Amygdala (tissue), 56 donors: ENCODE measurements around the gene PLEKHG4.

Source experiments
- DNase-seq, 56 donors: peaks; one replicate each; lab custom pipeline; 2025; lab: John Stamatoyannopoulos, UW

PLEKHG4 gene

DNA sequence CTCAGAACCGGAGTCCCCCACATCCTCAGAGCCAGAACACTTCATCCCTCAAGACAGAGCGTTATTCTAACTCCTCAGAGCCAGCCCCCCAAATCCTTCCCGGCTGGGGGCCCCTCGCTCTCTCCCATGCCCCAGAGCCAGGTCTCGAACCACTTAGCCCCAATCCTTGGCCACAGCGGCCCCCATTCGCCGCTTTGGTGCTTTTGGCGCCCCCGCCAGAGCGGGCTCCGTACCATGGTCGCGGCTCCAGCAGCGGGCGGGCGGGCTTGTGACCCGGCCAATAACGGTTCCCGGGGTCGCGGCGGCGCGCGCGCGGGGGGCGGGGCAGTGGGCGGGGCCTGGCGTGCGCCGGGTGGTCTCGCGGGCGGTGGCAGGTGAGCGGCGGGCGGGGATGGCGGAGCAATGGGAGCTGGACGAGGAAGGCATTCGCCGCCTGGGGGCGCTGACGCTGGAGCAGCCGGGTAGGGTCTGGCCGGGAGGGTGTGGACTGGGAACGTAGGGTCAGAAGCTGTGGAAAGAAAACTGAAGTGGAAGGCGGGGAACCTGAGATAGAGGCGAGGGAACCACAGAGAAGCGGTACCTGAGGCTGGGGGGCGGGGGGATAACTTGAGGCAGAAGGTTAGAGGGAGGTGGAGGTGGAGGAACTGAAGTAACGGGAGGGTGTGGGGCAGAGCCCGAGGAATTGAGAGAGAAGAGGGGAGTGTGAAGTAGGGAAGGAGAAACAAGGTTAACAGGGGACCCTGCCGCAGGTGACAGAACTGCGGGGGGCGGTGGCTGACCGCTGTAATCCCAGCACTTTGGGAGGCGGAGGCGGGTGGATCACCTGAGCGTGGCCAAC is 47.4 kb downstream of the PLEKHG4 start, which contains the start of the genes KCTD19 and LRRC36:
KCTD19 (minus strand) TSS at position 270 of the 838 bp plus-strand sequence; CDS start at position 236, 34 bp downstream.
LRRC36 (plus strand) TSS at position 344 of the 838 bp plus-strand sequence; CDS start at position 392, 48 bp downstream.
- DNase-seq = peak in 26 of 56 donors; percentile 1 to 51 (median 15)

DNA sequence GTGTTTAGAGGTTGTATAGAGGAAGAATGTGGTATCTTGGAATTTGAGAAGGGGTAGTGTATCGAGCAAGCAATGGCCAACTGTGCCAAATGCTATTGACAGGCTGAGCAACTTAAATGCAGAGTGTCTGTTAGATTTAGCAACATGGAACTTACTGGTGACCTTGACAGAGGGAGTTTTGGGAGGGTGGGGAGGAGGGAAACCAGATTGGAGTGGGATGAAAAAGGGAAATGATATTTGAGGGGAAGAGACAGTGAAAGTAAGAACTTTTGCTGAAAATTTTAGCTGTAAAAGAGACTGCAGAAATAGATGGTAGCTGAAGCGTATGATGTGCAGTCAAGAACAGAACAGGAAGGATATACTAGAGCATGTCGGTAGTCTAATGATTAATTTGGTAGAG is 48.4 kb downstream of the PLEKHG4 start:
- DNase-seq = no peak

DNA sequence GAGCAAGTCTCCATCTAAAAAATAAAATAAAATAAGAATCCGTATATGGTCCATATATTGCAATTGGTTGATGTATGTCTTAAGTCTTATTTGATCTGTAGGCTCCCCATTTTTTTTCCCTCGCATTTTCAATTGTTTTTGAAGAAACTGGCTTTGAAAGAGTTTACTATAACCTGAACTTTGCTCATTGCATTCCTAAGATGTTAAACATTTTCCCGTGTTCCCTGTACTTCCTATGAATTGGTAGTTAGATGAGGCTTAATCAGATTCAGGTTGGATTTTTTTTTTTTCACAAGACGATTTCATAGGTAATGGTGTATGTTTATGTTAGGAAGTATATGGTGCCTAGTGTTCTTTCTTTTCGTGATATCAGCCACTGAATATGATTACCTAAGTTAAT is 50.6 kb downstream of the PLEKHG4 start:
- no peak for DNase-seq

DNA sequence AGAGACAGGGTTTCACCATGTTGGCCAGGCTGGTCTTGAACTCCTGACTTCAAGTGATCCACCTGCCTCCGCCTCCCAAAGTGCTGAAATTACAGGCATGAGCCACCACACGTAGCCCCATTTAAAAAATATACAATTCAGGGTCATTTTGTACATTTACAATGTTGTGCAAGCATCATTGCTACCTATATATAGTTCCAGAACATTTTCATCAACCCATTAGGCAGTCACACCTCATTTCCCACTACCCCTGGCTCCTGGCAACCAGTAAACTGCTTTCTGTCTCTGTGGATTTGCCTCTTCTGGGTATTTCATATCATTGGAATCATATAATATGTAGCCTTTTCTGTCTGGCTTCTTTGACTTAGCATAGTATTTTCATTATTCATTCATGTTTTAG is 54.0 kb downstream of the PLEKHG4 start:
- DNase-seq = no peak

DNA sequence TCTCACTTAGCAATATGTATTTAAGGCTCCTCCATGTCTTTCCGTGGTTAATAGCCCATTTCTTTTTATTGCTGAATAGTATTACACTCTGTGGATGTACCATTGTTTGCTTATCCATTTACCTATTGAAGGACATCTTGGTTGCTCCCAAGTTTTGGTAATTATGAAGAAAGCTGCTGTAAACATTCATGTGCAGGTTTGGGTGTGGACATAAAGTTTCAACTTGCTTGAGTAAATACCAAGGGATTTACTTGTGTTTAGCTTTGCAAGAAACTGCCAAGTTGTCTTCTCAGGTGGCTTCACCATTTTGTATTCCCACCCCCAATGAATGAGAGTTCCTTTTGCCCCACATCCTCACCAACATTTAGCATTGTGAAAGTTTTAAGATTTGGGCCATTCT is 56.8 kb downstream of the PLEKHG4 start:
- DNase-seq = no peak

DNA sequence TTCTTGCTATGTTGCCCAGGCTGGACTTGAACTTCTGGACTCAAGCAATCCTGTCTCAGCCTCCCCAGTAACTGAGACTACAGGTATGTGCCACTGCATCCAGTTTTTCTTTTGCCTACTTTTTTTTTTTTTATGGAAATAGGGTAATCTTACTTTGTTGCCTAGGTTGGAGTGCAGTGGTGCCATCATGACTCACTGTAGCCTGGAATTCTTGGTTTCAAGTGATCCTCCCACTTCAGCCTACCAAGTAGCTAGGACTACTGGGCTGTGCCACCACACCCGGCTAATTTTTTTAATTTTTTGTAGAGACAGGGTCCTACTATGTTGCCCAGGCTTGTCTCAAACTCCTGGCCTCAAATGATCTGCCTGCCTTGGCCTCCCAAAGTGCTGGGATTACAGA is 57.3 kb downstream of the PLEKHG4 start:
- DNase-seq = no peak
